Esophagus squamous epithelium (tissue), 4 donors: ENCODE results near the gene RAN.
"Not testable (repeated sequence)": the region's sequence is repeated elsewhere in the genome, so short reads cannot be mapped to it uniquely, and the experiment has no call there.

Experiments
- CTCF ChIP-seq, 6 experiments: fragments of 450-650 bp in 4 of 6; fragments of 200-600 bp in 2 of 6; sonication (generic) in 2 of 6; IDR thresholded peaks; one replicate each; pipeline ENCODE4 v1.5.1; 2016 to 2019; ENCODE audit warnings: antibody characterized with exemption in 6 of 6, mild to moderate bottlenecking in 4 of 6, moderate library complexity in 4 of 6
- POLR2A ChIP-seq, 4 donors: fragments of 450-650 bp; IDR thresholded peaks; one replicate each; pipeline ENCODE4 v1.6.1; 2017; ENCODE audit warnings: antibody characterized with exemption in 4 of 4, mild to moderate bottlenecking in 4 of 4, moderate library complexity in 3 of 4

- TF ChIP-seq CTCF, POLR2A (IDR thresholded peaks at IDR 0.05): not testable (repeated sequence)
Observed at GRCh38 chr12:130848785-130849305, 23.0 kb upstream of the RAN start.
